SKM-1 (cell line): Measurements from ENCODE around the gene RFTN1.

Source experiments
- DNase-seq: peaks from one replicate; lab custom pipeline; 2025; ENCODE audit not compliant: unreplicated experiment; lab: John Stamatoyannopoulos, UW

Gene RFTN1

GRCh38 chr3:16488637-16489036, 24.9 kb downstream of the RFTN1 start:
- DNase-seq, result no peak

GRCh38 chr3:16487511-16488175, 25.9 kb downstream of the RFTN1 start:
- DNase-seq, result no peak

GRCh38 chr3:16486951-16487480, 26.5 kb downstream of the RFTN1 start:
- DNase-seq, result no peak

GRCh38 chr3:16486201-16486600, 27.3 kb downstream of the RFTN1 start:
- no peak for DNase-seq

GRCh38 chr3:16485395-16485992, 28.0 kb downstream of the RFTN1 start:
- no peak for DNase-seq

GRCh38 chr3:16484984-16485383, 28.5 kb downstream of the RFTN1 start:
- no peak for DNase-seq

GRCh38 chr3:16484216-16484615, 29.3 kb downstream of the RFTN1 start:
- no peak for DNase-seq

- DNase-seq, result no peak
These were observed 30.5 kb downstream of the RFTN1 start for GRCh38 chr3:16482770-16483531.

- DNase-seq, result no peak
These were observed 31.2 kb downstream of the RFTN1 start for GRCh38 chr3:16482194-16482769.

- DNase-seq, result no peak
These were observed 32.0 kb downstream of the RFTN1 start for GRCh38 chr3:16481546-16481897.

GRCh38 chr3:16480861-16481545, 32.5 kb downstream of the RFTN1 start:
- DNase-seq, result no peak

GRCh38 chr3:16478516-16478915, 35.0 kb downstream of the RFTN1 start:
- no peak for DNase-seq

- no peak for DNase-seq
These were observed 36.0 kb downstream of the RFTN1 start for GRCh38 chr3:16477521-16477920.

GRCh38 chr3:16477056-16477455, 36.4 kb downstream of the RFTN1 start:
- no peak for DNase-seq

GRCh38 chr3:16476636-16477035, 36.9 kb downstream of the RFTN1 start:
- DNase-seq, result no peak

GRCh38 chr3:16475766-16476165, 37.7 kb downstream of the RFTN1 start:
- DNase-seq, result no peak

GRCh38 chr3:16474920-16475319, 38.6 kb downstream of the RFTN1 start:
- DNase-seq, result no peak

GRCh38 chr3:16474216-16474615, 39.3 kb downstream of the RFTN1 start:
- DNase-seq, result no peak

GRCh38 chr3:16472593-16472992, 40.9 kb downstream of the RFTN1 start:
- no peak for DNase-seq

- no peak for DNase-seq
These were observed 41.6 kb downstream of the RFTN1 start for GRCh38 chr3:16471897-16472296.

- no peak for DNase-seq
These were observed 42.9 kb downstream of the RFTN1 start for GRCh38 chr3:16470590-16470989.
